ENCODE data around the gene ANXA4.
"Not testable (repeated sequence)": the region's sequence is repeated elsewhere in the genome, so short reads cannot be mapped to it uniquely, and the experiment has no call there.

ANXA4 gene

DNA sequence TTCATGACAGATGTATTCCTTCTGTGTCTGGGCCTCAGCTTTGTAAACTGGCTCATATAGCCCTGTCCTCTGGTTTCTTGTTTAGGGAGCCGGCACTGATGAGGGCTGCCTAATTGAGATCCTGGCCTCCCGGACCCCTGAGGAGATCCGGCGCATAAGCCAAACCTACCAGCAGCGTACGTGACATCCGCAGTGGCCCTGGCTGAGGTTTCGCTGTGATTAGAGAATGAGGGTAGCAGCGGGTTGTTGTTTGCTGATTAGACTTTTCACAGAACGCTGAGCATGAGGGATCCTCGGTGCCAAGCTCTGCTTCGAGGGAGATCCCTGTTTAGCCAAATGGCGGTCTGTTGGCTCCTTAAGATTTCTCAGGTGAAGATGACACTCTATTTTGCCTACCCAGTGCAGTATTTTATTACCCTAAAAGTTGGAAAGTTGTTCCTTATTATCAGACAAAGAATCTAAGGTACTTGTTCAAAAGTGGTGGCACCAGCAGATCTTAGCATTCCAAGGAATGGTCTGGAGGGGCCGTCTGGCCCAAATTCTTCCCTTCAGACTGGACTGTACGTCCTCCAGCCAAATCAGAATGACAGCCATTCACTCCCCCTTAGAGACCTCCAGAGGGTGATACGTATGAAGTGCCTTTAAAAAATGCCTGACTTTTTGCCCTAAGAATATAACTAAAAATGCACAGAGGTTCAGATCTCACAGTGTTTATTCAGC, 66.0 kb downstream of the ANXA4 start:
- no peak for DNase-seq (ENCODE audit: low spot score)

DNA sequence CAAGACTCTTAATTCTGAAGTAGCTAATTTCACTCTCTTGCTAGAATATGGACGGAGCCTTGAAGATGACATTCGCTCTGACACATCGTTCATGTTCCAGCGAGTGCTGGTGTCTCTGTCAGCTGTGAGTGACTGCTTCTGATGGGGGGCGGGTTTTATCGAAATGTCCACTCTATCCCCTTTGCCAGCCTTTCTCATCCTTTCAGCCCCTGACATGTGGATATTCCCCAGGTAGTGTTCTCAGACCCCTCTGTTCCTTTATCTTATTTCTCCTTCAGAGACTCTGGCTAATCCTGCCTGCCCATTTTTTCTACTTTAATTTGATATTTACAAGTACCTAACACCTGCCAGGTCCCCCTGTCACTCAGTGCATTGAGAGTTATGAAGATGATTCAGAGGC, 68.6 kb downstream of the ANXA4 start:
- DNase-seq (ENCODE audit: low spot score): no peak

DNA sequence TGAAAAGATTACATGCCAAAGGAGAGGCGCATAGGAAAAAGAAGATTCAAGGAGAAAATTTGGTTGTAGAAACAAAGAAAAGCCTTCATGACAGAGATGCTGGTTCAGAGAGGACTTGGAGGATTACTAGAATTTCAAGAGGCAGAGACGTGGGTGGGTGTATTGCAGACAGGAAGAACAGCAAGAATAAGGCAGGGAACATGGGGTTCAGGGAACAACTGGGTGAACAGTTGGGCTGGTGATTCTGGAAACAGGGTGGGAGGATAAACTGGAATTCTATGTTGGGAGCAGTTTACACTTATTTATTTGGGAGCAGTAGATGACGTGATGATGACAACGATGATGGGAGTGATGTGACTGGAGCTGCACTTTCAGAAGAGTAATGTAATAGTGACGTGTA, 69.1 kb downstream of the ANXA4 start:
- no peak for DNase-seq (ENCODE audit: low spot score)

DNA sequence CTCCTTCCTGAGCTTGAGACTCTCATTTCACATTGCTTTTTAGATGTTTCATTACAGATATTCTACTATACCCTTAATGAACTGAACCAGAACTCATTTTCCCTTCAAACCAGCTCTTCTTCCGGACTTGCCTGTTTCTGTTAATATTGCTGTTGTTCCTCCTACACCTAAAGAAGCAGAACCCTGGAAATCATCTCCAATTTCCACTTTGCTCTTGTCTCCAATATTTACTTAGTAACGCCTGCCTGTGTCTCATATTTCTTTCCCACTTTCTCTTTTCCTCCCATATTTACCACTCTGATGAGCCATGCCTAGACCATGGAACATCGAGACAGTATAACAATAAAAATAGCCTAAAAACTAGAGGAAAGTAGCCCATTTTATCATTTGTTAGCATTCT, 69.7 kb downstream of the ANXA4 start:
- no peak for DNase-seq (ENCODE audit: low spot score)

DNA sequence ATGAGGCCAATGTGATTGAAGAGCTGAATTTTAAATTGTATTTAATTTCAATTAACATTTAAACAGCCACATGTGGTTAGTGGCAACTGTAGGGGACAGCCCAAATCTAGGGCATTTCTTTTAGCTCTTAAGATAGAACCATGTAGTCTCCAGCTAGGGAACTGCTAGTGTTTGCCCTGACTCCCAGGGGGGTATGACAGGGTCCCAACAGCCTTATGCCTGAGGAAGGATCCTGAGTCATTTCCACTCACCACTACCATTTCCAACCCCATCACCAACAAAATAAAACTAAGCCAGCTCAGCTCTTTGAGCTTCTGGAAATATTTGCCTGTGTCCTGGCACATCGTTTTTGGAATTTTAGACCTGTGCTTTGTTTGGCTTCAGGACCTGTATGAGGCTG, 73.8 kb downstream of the ANXA4 start:
- no peak for DNase-seq (ENCODE audit: low spot score)

DNA sequence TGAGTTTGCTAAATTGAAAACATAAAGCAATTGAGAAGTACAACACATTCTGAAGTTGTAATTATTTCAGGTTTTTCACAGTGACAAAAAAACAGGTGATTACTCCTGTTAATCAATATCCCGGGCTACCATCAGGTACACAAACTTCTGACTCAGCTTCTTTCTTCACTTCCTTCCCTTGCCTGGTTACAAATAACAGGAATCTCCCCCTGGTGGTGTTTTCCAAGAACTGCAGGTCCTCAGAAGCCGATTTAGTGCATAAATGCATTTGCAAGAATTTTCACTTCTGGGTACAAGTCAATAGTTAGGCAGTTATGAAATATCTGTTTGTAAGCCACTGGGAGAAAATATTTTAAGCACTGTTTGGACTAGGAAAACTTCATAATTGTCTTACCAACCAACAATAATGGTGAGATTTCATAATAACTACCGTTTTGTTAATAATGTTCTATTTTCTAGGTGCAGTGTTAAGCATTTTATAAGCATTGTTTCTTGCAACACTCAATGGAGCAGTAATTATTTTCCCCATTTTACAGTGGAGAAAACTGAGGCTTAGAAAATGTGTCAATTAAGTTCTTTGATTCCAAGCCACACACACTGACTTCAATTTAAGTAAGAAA, 75.1 kb downstream of the ANXA4 start:
- DNase-seq (ENCODE audit: low spot score): peak; percentile 96

DNA sequence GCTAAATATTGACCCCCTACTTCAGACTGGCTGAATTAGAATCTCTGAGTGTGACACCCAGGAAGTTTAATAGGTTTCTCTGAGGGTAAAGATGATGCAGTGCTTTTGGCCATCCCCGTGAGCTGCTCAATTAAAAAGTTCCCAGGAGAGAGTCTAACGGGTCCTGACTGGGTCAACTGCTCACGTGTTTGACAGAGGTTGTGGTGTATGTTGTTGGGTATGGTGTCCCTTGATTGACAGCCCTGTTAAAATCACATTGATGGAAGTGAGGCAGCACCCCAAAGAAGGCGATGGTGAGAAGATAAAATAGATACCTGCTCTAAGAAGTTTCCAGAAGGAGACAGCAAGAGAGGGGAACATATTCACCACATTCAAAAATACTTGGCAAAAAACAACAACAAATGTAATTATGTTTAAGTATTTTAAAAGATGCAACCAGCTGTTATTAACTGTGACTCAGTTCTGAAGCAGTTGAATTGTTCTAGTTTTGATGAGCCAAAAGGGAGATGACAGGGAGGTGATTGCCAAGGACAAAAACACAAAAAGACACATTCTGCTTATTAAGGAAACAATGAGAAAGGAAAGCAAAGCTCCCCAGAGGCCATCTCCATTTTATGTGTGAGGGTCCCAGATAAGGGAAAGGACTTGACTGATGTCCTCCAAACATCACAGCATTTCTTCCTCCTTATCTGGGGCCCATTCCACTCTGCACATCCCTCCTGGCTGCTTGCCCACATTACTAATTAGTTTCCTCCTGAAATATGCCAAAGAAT, 76.0 kb downstream of the ANXA4 start:
- no peak for DNase-seq (ENCODE audit: low spot score)

DNA sequence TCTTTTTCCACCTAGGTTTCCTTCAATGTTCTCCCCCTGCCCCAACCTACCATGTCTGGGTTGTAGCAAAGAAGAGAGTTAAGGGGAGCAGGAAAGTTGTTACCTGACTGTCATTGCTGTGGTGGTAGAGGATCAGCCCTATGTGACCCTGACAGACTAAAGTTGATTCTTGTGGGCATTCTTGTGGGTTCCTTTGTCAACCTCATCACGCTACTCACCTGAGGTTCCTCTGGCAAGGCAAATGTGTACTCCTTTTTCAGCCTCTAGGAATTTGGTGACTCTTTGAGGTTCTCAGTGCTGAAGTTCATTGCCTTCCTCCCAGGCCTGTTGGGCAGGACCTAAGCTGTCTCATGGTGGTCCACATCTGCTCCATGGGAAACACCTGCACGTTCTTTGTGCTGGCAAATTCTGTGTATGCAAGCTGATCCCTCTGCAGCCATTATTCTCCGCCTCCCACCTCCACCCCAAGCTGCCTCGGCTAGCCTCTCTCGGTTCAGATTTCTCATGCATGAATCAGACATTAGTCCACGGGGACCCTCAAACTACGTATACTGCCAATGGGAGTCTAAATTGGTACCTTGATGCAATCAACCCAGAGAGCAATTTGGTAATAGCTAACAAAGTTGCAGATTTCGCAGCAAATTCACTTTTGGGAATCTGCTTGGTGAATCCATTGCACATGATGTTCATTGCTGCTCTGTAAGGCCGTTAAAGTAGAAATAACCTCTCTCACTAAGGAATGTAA, 86.0 kb downstream of the ANXA4 start:
- no peak for DNase-seq (ENCODE audit: low spot score)

DNA sequence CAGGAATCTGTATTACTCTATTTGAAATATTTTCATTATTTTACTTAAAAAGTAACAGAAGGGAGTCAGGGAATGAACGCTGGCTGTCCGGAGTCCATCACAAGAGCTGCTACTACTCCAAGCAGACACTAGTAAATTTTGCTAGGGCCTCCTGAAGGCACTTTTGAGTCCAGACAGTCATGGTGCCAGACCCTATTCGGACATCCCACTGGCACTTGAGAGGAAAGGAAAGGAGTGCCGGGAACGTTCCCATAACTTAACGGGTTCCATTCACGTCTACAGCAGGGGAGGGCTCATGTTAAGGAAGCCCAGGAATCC, 87.0 kb downstream of the ANXA4 start:
- DNase-seq (ENCODE audit: low spot score): no peak

DNA sequence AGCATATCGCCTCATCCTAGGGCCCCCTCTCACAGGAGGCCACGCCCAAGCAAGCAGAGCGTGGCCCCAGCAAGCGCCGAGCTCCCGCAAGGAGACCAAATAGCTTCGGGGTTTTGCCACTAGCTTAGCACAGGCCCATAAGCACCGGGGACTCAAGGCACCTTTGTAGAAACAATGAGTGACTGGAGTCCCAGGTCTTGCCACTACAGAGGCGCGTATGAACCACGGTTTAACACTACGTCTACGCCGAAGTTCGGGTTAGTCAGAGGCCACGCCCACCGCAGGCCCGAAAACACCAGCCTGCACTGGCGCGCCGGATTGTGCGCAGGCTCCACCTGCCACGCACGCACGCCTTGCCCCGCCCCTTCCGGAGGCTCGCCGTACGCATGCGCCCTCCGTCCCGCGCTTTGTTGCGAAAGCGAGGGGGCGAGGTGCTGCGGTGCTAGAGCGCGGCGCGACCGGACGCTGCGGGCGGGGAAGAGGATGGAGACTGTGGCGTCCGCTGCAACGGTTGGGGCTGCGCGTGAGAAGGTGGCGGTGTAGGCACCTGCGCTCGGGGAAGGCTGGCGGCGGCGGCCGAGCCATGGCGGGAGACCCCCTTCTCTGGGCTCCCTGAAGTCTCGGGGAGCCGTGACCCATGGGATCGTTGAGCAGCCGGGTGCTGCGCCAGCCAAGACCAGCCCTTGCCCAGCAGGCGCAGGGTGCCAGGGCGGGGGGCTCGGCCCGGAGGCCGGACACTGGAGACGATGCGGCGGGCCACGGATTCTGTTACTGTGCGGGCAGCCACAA, 87.5 kb downstream of the ANXA4 start, which contains the start of gene GMCL1:
TSS of gene GMCL1 (plus strand) at position 405 of the 789 bp plus-strand sequence. CDS start at position 638, 233 bp downstream.
- DNase-seq (ENCODE audit: low spot score): peak; percentile 91

DNA sequence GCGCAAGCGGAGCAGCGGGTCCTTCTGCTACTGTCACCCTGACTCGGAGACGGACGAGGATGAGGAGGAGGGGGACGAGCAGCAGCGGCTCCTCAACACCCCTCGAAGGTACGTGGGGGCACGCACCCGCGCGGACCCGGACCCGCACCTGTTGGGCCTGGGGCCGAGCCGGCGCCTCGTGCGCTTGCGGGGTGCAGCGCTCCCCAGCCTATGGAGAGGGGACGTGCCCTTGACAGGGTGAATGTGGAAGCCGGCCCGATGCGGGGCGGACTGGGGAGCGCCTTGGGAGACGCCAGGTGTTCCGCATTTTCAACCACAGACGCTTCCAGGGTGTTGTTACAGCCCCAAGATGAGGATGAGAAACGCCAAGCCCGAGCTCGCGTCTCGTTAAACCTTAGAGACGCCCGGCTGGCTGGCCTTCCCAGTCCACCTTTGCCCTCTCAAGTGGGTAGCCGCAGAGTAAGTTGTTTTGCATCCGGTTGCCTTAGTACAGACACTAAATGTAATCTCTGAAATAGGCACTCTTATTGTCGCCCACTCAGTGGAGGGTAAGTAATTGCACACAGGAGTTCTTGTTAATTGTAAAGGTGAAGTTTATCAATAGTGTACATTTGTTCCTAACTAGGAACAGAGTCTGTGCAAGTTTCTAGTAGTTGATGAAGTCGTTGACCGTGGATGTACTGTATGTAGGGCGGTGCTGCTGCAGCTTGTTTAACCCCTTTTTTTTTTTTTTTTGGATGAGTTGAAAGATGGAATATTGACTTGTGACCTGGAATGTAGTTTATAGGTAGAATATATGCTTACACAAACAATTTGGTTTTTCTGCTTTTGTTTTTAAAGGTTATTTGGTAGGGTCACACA, 88.3 kb downstream of the ANXA4 start:
- peak; percentile 9 for DNase-seq (ENCODE audit: low spot score)

DNA sequence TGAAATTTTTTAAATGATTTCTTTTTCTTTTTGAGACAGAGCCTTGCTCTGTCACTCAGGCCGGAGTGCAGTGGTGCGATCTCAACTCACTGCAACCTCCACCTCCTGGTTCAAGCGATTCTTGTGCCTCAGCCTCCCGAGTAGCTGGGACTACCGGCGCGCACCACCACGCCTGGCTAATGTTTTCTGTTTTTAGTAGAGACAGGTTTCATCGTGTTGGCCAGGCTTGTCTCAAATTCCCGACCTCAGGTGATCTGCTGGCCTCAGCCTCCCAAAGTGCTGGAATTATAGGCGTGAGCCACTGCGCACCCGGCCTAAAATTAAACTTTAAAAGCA, 88.9 kb downstream of the ANXA4 start:
- not testable (repeated sequence) for DNase-seq (ENCODE audit: low spot score)

DNA sequence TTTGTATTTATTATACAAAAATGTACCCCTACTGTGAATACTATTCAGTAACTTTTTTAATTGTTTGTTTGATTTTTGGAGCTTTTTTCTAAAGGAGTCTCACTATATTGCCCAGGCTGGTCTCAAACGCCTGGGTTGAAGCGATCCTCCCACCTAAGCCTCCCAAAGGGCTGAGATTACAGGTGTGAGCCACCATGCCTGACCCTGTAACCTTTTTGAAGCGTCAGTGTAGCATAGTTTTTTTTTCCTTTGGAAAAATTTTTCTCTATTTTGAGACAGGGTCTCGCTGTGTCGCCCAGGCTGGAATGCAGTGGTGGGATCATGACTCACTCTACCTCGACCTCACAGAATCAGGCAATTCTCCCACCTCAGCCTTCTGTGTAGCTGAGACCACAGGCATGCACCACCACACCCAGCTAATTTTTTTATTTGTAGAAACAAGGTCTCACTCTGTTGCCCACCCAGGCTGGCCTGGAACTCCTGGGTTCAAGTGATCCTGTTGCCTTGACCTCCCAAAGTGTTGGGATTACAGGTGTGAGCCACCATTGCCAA, 89.5 kb downstream of the ANXA4 start:
- DNase-seq (ENCODE audit: low spot score): no peak

DNA sequence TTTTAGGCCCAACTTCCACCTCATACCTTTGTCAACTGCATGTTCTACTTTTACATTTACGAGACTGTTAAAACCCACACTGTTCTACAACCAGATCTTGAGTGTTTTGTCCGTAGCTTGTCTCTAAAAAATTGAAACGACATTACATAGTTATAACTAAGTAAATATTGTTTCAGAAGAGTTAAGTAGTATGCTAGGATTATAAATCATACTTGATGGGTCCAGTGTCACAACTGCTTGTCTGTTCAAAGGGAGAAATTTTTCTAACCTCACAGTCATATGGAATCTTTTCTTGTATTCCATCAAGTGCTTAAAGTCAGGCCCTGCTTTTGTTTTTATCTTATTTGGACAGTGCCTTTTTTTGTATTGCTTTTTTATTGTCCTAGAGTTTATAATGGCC, 91.8 kb downstream of the ANXA4 start:
- no peak for DNase-seq (ENCODE audit: low spot score)

DNA sequence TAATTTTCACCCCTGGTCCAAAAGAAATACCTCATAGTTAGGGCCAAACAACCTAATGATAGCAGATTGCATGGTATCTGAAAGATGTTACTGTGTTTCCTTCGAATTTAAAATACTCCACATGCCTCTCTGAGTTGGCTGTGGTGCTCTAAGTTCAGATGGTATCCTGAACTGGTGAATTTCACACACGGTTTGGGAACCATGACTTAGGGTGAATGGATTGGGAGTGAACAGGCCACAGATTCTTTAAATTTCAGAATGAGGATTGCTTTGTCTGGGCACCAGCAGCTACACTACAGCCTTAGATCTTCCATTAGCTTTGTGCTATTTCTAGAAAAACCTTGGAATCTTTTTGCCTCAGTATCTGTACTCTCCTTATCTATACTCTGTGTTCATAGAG, 93.7 kb downstream of the ANXA4 start:
- DNase-seq (ENCODE audit: low spot score): no peak

DNA sequence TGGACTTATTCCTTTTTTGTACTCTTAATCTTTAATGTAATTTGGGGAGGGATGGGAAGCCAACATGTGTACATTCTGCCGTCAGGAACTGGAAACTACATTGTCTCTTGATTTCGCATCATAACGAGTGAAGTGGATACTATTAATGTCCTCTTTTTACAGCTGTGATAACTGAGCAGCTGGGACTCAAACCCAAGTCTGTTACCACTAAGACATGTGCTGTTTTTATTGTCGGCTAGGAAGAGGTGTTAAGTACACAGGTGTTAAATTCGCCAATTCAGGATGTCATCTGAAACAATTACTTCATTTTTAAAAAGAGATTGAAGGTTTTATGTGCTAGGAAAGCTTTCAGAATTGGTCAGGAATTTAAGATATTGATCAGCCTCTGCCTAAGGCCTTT, 94.4 kb downstream of the ANXA4 start:
- DNase-seq (ENCODE audit: low spot score): no peak

DNA sequence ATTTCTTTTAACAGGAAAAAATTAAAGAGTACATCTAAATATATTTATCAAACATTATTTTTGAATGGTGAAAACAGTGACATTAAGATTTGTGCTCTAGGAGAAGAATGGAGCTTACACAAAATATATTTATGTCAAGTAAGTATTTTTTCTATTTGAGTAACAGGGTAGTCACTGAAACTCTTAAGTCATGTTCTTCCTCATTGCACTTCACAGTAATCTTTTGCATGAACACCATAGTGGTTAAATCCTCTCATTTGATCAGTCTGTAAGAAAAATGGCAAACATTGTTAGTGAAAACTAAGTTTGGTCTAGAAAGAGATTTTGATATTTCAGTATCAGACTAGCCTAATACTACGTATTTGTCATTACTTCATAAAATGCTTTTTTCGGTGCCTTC, 95.6 kb downstream of the ANXA4 start:
- DNase-seq (ENCODE audit: low spot score): no peak

DNA sequence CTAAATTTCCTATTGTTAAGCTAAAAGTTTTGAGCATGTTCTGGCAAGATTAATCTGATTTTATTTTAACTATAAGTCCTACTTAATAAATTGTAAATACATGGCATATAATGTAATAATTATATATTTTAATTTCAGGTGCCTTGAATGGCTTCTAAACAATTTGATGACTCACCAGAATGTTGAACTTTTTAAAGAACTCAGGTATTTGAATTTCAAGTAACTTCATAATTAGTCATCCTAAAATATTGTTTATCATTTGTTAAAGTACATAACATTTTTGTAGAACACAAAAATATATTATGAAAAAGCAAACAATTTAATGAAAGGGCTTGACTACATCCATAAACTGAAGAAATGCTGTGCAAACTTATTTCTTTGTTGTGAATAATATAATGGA, 102.1 kb downstream of the ANXA4 start:
- no peak for DNase-seq (ENCODE audit: low spot score)

DNA sequence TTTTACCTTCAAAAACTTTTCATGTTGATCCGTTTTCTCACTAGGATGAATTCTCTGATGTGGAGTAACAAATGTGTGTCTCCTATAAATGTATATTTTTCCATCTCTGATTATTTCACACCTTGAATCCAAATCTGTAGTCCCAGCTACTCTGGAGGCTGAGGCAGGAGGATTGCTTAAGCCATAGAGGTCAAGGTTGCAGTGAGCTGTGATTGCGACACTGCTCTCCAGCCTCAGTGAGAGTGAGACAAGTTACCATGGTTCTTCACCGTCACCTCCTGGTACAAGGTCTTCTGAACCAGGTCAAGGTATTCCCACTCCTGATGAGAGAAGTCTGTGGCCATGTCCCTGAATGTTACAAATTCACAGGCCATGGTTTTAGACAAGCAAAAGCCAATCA, 102.6 kb downstream of the ANXA4 start:
- DNase-seq (ENCODE audit: low spot score): no peak

DNA sequence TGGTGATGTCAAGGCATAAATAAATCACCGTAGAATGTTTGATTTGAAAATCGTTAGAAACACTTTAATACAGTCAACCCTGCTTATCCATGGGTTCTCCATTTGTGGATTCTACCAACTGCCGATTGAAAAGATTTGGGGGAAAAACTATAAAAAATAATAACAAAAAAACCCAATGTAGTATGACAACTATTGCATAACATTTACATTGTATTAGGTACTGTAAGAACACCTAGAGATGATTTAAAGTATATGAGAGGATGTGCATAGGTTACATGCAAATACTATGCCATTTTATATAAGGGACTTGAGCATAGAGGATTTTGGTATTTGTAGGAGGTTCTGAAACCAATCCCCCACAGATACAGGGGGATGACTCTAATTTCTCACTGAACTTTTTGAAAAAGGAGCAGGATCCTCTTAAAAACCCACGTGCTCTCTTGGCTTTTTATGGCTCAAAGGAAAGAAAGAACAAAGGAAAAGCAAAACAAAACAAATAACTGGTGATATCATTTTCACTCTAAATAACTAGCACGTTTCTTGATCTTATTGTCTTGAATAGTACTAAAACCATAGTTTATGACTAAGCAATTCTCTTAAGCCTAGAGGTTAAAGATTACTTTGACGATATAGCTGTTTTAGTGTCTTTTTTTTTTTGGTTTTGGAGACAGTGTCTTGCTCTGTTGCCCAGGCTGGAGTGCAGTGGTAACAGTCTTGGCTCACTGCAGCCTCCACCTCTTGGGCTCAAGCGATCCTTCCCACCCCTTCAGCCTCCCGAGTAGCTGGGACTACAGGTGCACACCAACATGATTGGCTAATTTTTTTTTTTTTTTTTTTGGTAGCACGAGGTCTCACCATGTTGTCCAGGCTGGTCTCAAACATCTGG, 104.5 kb downstream of the ANXA4 start:
- DNase-seq (ENCODE audit: low spot score): no peak

Data from pons (tissue), 1 donor.